HCT116 (cell line): ENCODE data around the gene LCLAT1. TPM values are rescaled to one million over a fixed set of nuclear protein-coding genes. Genes with fewer than 3 reads are reported as not detected.

Experiments used
- ATAC-seq: fragments of 200-7000 bp; cut with Tn5 transposase; 2 replicates; pipeline ENCODE4 v1.9.1; 2020; ENCODE audit warnings: mild to moderate bottlenecking, moderate library complexity
- BruUV-seq: library from RNA; stranded (reverse); fragments of 400-500 nt; replicated peaks from 2 replicates; lab custom pipeline; 2021; lab: Mats Ljungman, UMichigan
- CTCF ChIA-PET: fragments of 300-600 bp; sonication (Branson Sonifier 250); formaldehyde crosslinking; loops from one replicate; lab custom pipeline; 2021; ENCODE audit warnings: antibody characterized with exemption; lab: Charles Lee
- POLR2A ChIA-PET: fragments of 300-600, 350-600 bp; sonication (Branson Sonifier 250); formaldehyde crosslinking; loops from one replicate; lab custom pipeline; 2021; ENCODE audit warnings: antibody characterized with exemption; lab: Charles Lee
- RAD21 ChIA-PET, 2 experiments: fragments of 300-600 bp; sonication (Branson Sonifier 250); formaldehyde crosslinking; loops; one replicate each; lab custom pipeline; 2023; ENCODE audit warnings: low total read pairs in 2 of 2; ENCODE audit not compliant: uncharacterized antibody in 2 of 2, unreplicated experiment in 2 of 2, low non-redundant PET in 1 of 2; lab: Charles Lee
- DNase-seq: peaks from one replicate; pipeline ENCODE4 v3.0.0-alpha.2; 2010; ENCODE audit warnings: low read depth, low spot score
- H2AFZ ChIP-seq: fragments of 200-600 bp; shearing (Covaris generic), sonication (generic); 2 replicates; pipeline ENCODE4 v1.6.1; 2017; ENCODE audit warnings: low read depth, mixed run types, mixed read lengths, antibody characterized with exemption, low read length; ENCODE audit not compliant: poor library complexity, severe bottlenecking
- H3K27ac ChIP-seq: 2 replicates; pipeline ENCODE4 v1.5.1; 2012; ENCODE audit warnings: low read depth, low read length
- H3K27me3 ChIP-seq: fragments of 200-600 bp; sonication (generic); 2 replicates; pipeline ENCODE4 v1.6.1; 2016; ENCODE audit warnings: mixed run types, low read length, mixed read lengths; ENCODE audit not compliant: insufficient read depth
- H3K36me3 ChIP-seq, 2 experiments: fragments of 200-500 bp in 1 of 2; fragments of 200-600 bp in 1 of 2; sonication (Bioruptor generic) in 1 of 2; sonication (generic) in 1 of 2; 2 replicates each; pipeline versions ENCODE4 v1.5.1 to v1.6.1; 2014 to 2016; ENCODE audit warnings: low read length in 2 of 2, inconsistent platforms in 1 of 2, mixed read lengths in 1 of 2, mixed run types in 1 of 2; ENCODE audit not compliant: insufficient read depth in 2 of 2, control insufficient read depth in 1 of 2
- H3K4me1 ChIP-seq, 2 experiments: fragments of 200-600 bp in 1 of 2; sonication (generic) in 1 of 2; 2 replicates each; pipeline versions ENCODE4 v1.5.1 to v1.6.1; 2012 to 2017; ENCODE audit warnings: low read length in 2 of 2, inconsistent platforms in 1 of 2, mild to moderate bottlenecking in 1 of 2, mixed read lengths in 1 of 2, mixed run types in 1 of 2, moderate library complexity in 1 of 2; ENCODE audit not compliant: insufficient read depth in 2 of 2, control insufficient read depth in 1 of 2
- H3K4me2 ChIP-seq: fragments of 200-600 bp; sonication (generic); 2 replicates; pipeline ENCODE4 v1.6.1; 2017; ENCODE audit warnings: mixed run types, low read length, mixed read lengths
- H3K4me3 ChIP-seq, 2 experiments: fragments of 200-600 bp in 1 of 2; sonication (generic) in 1 of 2; replicated peaks in 1 of 2; 2 replicates each; pipeline ENCODE4 v1.5.1; 2011 to 2016; ENCODE audit warnings: low read length in 2 of 2, control low read depth in 1 of 2, low read depth in 1 of 2, mild to moderate bottlenecking in 1 of 2, mixed read lengths in 1 of 2, mixed run types in 1 of 2
- H3K79me2 ChIP-seq: fragments of 200-600 bp; sonication (generic); 2 replicates; pipeline ENCODE4 v1.6.1; 2017; ENCODE audit warnings: mild to moderate bottlenecking, mixed run types, low read length, moderate library complexity, mixed read lengths; ENCODE audit not compliant: insufficient read depth
- H3K9ac ChIP-seq: fragments of 200-600 bp; sonication (generic); 2 replicates; pipeline ENCODE4 v1.6.1; 2016; ENCODE audit warnings: low read length, mixed read lengths
- H3K9me2 ChIP-seq: fragments of 200-600 bp; sonication (generic), shearing (Covaris generic); 2 replicates; pipeline ENCODE4 v1.6.1; 2017; ENCODE audit warnings: mixed run types, mild to moderate bottlenecking, moderate library complexity; ENCODE audit not compliant: insufficient read depth
- H3K9me3 ChIP-seq, 2 experiments: fragments of 200-500 bp in 1 of 2; fragments of 200-600 bp in 1 of 2; sonication (Bioruptor generic) in 1 of 2; sonication (generic) in 1 of 2; 2 replicates each; pipeline ENCODE4 v1.6.1; 2014 to 2017; ENCODE audit warnings: low read length in 2 of 2, mixed read lengths in 2 of 2, inconsistent platforms in 1 of 2, low read depth in 1 of 2, mild to moderate bottlenecking in 1 of 2, mixed run types in 1 of 2, moderate library complexity in 1 of 2; ENCODE audit not compliant: control insufficient read depth in 1 of 2, insufficient read depth in 1 of 2
- H4K20me1 ChIP-seq: fragments of 200-600 bp; sonication (generic), shearing (Covaris generic); 2 replicates; pipeline ENCODE4 v1.6.1; 2017; ENCODE audit warnings: mixed run types, mild to moderate bottlenecking, moderate library complexity; ENCODE audit not compliant: insufficient read depth
- ELF1 ChIP-seq: IDR thresholded peaks from 2 replicates; pipeline ENCODE4 v1.6.1; 2012; ENCODE audit warnings: low read depth, borderline replicate concordance
- JUND ChIP-seq: IDR thresholded peaks from 2 replicates; pipeline ENCODE4 v1.6.1; 2012
- POLR2A ChIP-seq: IDR thresholded peaks from 2 replicates; pipeline ENCODE4 v1.7.0; 2011; ENCODE audit warnings: borderline replicate concordance; ENCODE audit not compliant: insufficient read depth, insufficient read length; ENCODE audit errors: extremely low read depth
- TCF7L2 ChIP-seq: IDR thresholded peaks from 2 replicates; pipeline ENCODE4 v1.7.0; 2011; ENCODE audit warnings: borderline replicate concordance, inconsistent platforms; ENCODE audit not compliant: insufficient read depth, insufficient read length; ENCODE audit errors: extremely low read depth
- intact Hi-C: fragments of 100-400 bp; cut with micrococcal nuclease; formaldehyde crosslinking; loops from 2 replicates; pipeline ENCODE4 v1.10.0; 2022
- total RNA-seq: library from RNA; stranded (reverse); gene quantifications from one replicate; pipeline ENCODE4 v1.2.1, GENCODE V29; 2021; ENCODE audit not compliant: unreplicated experiment

LCLAT1 gene
- total RNA-seq, 1 experiment from 2014 or later: 36.2 TPM

DNA sequence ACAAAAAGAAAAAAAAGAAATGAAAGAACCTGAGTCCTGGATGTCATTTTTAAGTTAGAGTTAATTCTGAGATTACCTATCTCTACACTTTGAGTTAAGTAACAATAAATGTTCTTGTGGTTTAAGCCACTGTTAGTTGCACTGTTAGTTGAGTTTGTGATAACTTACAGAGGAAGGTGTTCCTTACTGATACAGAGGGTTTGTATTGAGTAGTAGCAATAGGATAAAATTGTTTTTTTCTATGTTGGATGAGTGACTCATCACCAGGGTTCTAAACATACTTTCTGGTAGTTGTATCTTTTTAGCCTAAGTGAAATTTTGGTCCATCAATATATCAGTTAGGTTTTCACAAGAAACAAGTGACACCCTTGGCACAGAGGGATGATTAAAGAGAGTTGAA lies 4.0 kb upstream of the LCLAT1 start:
- Histone ChIP-seq H3K9ac (no peak overlapping the region), H3K36me3 (no peaks in the 10 kb centered on the region), H3K4me1 (peaks cover 0 to 14% of the 10 kb centered on the region in 2 experiments; a peak in 2 of 4 replicates), H3K27ac (no peak overlapping the region), H3K79me2 (peaks cover 10% of the 10 kb centered on the region), H3K4me3 (no peak overlapping the region), H3K4me2 (no peak overlapping the region)
- RAD21 ChIA-PET: no interaction called here
- no peak for ATAC-seq
- POLR2A ChIA-PET: no interaction called here
- no peak for TF ChIP-seq TCF7L2
- no peak for TF ChIP-seq JUND
- no peak for TF ChIP-seq ELF1
- TF ChIP-seq, all 23 proteins: peak for 0
- no peaks in the 10 kb centered on the region for H3K27me3 ChIP-seq
- no peaks in the 10 kb centered on the region for H3K9me3 ChIP-seq
- no peaks in the 10 kb centered on the region for H4K20me1 ChIP-seq
- no peaks in the 10 kb centered on the region for H3K9me2 ChIP-seq
- intact Hi-C loops: no loop called here
- no TSS peak for BruUV-seq
- no peak for DNase-seq
- CTCF ChIA-PET: no interaction called here
- H2AFZ ChIP-seq: no peak overlapping the region

DNA sequence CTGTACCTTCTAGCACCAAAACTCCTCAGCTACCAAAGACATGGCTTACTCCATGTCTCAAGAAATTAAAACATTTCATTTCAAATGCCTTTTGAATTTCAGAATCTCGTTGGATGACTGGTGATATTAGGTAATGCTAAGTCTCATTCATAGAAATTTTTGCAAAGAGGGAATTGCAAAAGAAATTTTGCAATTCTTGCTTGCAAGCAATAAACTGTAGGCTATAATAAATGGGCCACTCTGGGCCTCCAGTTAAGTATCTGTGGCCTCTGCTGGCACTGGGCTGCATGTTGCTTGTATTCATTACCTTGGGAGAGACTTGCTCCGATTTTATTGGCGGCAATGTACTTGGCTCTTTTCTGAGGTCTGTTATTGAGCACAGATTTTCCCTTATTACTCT lies 2.8 kb upstream of the LCLAT1 start:
- Histone ChIP-seq H3K27me3 (no peaks in the 10 kb centered on the region), H3K9me2 (no peaks in the 10 kb centered on the region), H2AFZ (no peak overlapping the region), H3K9ac (no peak overlapping the region), H3K9me3 (no peaks in the 10 kb centered on the region)
- ChIA-PET CTCF (no interaction called here), POLR2A (no interaction called here)
- DNase-seq (no peak), ATAC-seq (no peak)
- TF ChIP-seq POLR2A: no peak
- TF ChIP-seq, all 23 proteins: peak for 0
- Histone ChIP-seq H3K4me3 (no peak overlapping the region), H3K36me3 (no peaks in the 10 kb centered on the region), H3K4me1 (peaks cover 2 to 21% of the 10 kb centered on the region in 2 experiments; a peak in 3 of 4 replicates), H3K79me2 (peaks cover 22% of the 10 kb centered on the region), H3K27ac (no peak overlapping the region), H3K4me2 (no peak overlapping the region), H4K20me1 (no peaks in the 10 kb centered on the region)
- intact Hi-C loops: no loop called here
- no TSS peak for BruUV-seq
- RAD21 ChIA-PET: no interaction called here
